ENCODE results near the gene ZBTB7C.

- no peak for TF ChIP-seq CTCF (IDR thresholded peaks at IDR 0.05)
- TF ChIP-seq EZH2 (IDR thresholded peaks at IDR 0.05) = no peak
These were observed 195.4 kb downstream of the ZBTB7C start for GRCh38 chr18:48213791-48214190.
